ENCODE data around the gene DCST2. TPM values are rescaled to one million over a fixed set of nuclear protein-coding genes. Genes with fewer than 3 reads are reported as not detected.
A peak's percentile ranks its signal among the peaks of the same experiment; 100 is the strongest.

The DCST2 gene
- total and polyA plus RNA-seq, 10 of the 15 experiments (the other 5 are each of a cell fraction or from before 2014, with no cell fraction given) = 0.33 to 0.41 (median 0.36) TPM; not detected in 7

DNA sequence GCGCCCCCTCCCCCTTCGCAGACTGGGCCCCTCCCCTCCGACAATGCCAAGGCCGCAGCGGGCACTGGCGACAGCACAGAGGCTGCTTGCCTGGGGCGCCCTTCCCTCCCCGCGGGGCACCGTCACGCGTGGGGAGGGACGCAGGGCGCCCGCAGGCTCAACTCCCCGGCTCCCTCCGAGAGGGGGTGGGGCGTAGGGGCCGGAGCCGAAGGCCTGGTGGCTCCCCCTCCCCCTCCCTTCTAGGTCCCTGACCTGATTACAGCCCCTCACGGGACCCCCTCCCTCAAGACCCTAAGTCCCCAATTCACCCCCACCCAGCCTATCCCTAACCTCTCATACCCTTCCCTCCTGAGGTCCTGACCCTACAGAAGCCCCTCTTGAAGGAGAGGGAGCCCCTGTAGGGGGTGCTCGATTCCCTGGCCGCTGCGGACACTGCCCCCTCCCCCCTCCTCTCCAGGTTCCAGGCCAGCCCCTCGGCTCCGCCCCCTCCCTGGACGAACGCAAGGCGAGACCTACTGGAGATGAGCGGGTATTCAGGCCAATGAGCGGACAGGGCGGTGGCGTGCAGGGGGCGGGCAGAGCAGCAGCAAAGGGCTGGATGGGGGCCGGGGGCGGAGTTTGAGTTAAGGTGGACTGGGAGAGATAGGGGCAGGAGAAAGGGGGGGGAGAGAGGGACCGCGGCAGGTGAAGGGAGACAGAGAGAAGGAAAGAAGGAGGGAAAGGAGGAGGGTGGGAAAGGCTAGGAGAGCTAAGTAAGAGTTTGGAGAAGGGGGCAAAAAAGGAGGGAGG is 31.7 kb downstream of the DCST2 start (continued):
- TF ChIP-seq, protein P1, sequence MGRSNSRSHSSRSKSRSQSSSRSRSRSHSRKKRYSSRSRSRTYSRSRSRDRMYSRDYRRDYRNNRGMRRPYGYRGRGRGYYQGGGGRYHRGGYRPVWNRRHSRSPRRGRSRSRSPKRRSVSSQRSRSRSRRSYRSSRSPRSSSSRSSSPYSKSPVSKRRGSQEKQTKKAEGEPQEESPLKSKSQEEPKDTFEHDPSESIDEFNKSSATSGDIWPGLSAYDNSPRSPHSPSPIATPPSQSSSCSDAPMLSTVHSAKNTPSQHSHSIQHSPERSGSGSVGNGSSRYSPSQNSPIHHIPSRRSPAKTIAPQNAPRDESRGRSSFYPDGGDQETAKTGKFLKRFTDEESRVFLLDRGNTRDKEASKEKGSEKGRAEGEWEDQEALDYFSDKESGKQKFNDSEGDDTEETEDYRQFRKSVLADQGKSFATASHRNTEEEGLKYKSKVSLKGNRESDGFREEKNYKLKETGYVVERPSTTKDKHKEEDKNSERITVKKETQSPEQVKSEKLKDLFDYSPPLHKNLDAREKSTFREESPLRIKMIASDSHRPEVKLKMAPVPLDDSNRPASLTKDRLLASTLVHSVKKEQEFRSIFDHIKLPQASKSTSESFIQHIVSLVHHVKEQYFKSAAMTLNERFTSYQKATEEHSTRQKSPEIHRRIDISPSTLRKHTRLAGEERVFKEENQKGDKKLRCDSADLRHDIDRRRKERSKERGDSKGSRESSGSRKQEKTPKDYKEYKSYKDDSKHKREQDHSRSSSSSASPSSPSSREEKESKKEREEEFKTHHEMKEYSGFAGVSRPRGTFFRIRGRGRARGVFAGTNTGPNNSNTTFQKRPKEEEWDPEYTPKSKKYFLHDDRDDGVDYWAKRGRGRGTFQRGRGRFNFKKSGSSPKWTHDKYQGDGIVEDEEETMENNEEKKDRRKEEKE (IDR thresholded peaks at IDR 0.05) = no peak
- TF ChIP-seq GATAD2B (conservative IDR thresholded peaks at IDR 0.05; ENCODE audit: low read depth) (peak; percentile 98), CREM (IDR thresholded peaks at IDR 0.05; ENCODE audit: low read depth) (peak; percentile 34; the same call in 1 of the 2 replicates), IRF4 (IDR thresholded peaks at IDR 0.05; ENCODE audit: low read depth, low read length) (no peak), CBX5 (IDR thresholded peaks at IDR 0.05; ENCODE audit: low read depth) (no peak), HDAC2 (IDR thresholded peaks at IDR 0.05) (no peak), YBX1 (IDR thresholded peaks at IDR 0.05) (no peak), YY1 (IDR thresholded peaks at IDR 0.05; ENCODE audit: low read depth, low read length) (0 out of 2 replicates have a peak, but pooled peaks have one; percentile 28), HCFC1 (IDR thresholded peaks at IDR 0.05; ENCODE audit: low read length) (peak; percentile 36; the same call in 1 of the 2 replicates), BRCA1 (IDR thresholded peaks at IDR 0.05; ENCODE audit: low read depth, low read length) (no peak), SMARCA5 (IDR thresholded peaks at IDR 0.05) (no peak), SUPT20H (IDR thresholded peaks at IDR 0.05; ENCODE audit: borderline replicate concordance, control insufficient read depth, low read depth, low read length) (no peak), POU2F2 (IDR thresholded peaks at IDR 0.05; ENCODE audit: borderline replicate concordance, low read depth, low read length) (no peak), TBL1XR1 (IDR thresholded peaks at IDR 0.05; ENCODE audit: low read depth, low read length) (no peak), RB1 (IDR thresholded peaks at IDR 0.05; ENCODE audit: borderline replicate concordance) (no peak), ESRRA (IDR thresholded peaks at IDR 0.05; ENCODE audit: low read length) (no peak), SREBF2 (IDR thresholded peaks at IDR 0.05; ENCODE audit: low read length) (no peak), SIX5 (IDR thresholded peaks at IDR 0.05; ENCODE audit: low read depth, low read length, severe bottlenecking) (peak; percentile 26), RBBP5 (conservative IDR thresholded peaks at IDR 0.05) (no peak), NFYB (IDR thresholded peaks at IDR 0.05; ENCODE audit: insufficient read depth, low read depth, low read length) (peak; percentile 93), ZNF217 (IDR thresholded peaks at IDR 0.05) (no peak), TARDBP (IDR thresholded peaks at IDR 0.05; ENCODE audit: borderline replicate concordance) (no peak), BMI1 (IDR thresholded peaks at IDR 0.05; ENCODE audit: borderline replicate concordance) (no peak), POLR2AphosphoS2 (IDR thresholded peaks at IDR 0.05; ENCODE audit: low read depth, low read length) (no peak)
- TF ChIP-seq, protein P2, sequence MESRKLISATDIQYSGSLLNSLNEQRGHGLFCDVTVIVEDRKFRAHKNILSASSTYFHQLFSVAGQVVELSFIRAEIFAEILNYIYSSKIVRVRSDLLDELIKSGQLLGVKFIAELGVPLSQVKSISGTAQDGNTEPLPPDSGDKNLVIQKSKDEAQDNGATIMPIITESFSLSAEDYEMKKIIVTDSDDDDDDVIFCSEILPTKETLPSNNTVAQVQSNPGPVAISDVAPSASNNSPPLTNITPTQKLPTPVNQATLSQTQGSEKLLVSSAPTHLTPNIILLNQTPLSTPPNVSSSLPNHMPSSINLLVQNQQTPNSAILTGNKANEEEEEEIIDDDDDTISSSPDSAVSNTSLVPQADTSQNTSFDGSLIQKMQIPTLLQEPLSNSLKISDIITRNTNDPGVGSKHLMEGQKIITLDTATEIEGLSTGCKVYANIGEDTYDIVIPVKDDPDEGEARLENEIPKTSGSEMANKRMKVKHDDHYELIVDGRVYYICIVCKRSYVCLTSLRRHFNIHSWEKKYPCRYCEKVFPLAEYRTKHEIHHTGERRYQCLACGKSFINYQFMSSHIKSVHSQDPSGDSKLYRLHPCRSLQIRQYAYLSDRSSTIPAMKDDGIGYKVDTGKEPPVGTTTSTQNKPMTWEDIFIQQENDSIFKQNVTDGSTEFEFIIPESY (IDR thresholded peaks at IDR 0.05) = no peak
- TF ChIP-seq, protein P3, sequence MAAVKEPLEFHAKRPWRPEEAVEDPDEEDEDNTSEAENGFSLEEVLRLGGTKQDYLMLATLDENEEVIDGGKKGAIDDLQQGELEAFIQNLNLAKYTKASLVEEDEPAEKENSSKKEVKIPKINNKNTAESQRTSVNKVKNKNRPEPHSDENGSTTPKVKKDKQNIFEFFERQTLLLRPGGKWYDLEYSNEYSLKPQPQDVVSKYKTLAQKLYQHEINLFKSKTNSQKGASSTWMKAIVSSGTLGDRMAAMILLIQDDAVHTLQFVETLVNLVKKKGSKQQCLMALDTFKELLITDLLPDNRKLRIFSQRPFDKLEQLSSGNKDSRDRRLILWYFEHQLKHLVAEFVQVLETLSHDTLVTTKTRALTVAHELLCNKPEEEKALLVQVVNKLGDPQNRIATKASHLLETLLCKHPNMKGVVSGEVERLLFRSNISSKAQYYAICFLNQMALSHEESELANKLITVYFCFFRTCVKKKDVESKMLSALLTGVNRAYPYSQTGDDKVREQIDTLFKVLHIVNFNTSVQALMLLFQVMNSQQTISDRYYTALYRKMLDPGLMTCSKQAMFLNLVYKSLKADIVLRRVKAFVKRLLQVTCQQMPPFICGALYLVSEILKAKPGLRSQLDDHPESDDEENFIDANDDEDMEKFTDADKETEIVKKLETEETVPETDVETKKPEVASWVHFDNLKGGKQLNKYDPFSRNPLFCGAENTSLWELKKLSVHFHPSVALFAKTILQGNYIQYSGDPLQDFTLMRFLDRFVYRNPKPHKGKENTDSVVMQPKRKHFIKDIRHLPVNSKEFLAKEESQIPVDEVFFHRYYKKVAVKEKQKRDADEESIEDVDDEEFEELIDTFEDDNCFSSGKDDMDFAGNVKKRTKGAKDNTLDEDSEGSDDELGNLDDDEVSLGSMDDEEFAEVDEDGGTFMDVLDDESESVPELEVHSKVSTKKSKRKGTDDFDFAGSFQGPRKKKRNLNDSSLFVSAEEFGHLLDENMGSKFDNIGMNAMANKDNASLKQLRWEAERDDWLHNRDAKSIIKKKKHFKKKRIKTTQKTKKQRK (IDR thresholded peaks at IDR 0.05; ENCODE audit: low read depth, low read length) = no peak
